SU-DHL-6 (cell line): Measurements from ENCODE around the gene EXOC2.

Experiments
- H2AFZ ChIP-seq: fragments of 200-600 bp; sonication (generic); 2 replicates; pipeline ENCODE4 v1.6.1; 2014; ENCODE audit warnings: low read depth, mild to moderate bottlenecking, moderate library complexity, mixed read lengths, antibody characterized with exemption, low read length; ENCODE audit not compliant: severe bottlenecking
- H3F3A ChIP-seq: fragments of 200-600 bp; shearing (Covaris generic); 2 replicates; pipeline ENCODE4 v1.6.0; 2016; ENCODE audit warnings: antibody characterized with exemption, mild to moderate bottlenecking; ENCODE audit not compliant: insufficient read depth
- H3K27ac ChIP-seq: fragments of 200-600 bp; sonication (generic); 2 replicates; pipeline ENCODE4 v1.5.1; 2016; ENCODE audit warnings: low read depth, mild to moderate bottlenecking, low read length, moderate library complexity, mixed read lengths
- H3K27me3 ChIP-seq: fragments of 200-600 bp; sonication (generic), shearing (Covaris generic); 2 replicates; pipeline ENCODE4 v1.6.0; 2014; ENCODE audit warnings: mild to moderate bottlenecking, low read length
- H3K36me3 ChIP-seq: fragments of 200-600 bp; sonication (generic); 2 replicates; pipeline ENCODE4 v1.6.1; 2014; ENCODE audit warnings: mild to moderate bottlenecking, low read length, mixed read lengths
- H3K4me2 ChIP-seq: fragments of 300-600, 200-600 bp; shearing (Covaris generic), sonication (generic); 2 replicates; pipeline ENCODE4 v1.6.0; 2014; ENCODE audit warnings: low read length, low read depth, mild to moderate bottlenecking; ENCODE audit not compliant: poor library complexity, severe bottlenecking
- H3K4me3 ChIP-seq: fragments of 200-600 bp; sonication (generic); 2 replicates; pipeline ENCODE4 v1.5.1; 2014; ENCODE audit warnings: antibody characterized with exemption, low read length, mild to moderate bottlenecking, mixed read lengths; ENCODE audit not compliant: insufficient read depth, poor library complexity, severe bottlenecking
- H3K79me2 ChIP-seq: fragments of 200-600 bp; sonication (generic); 2 replicates; pipeline ENCODE4 v1.6.1; 2014; ENCODE audit warnings: mild to moderate bottlenecking, low read length, moderate library complexity; ENCODE audit not compliant: insufficient read depth
- H3K9ac ChIP-seq: fragments of 200-600 bp; sonication (generic); 2 replicates; pipeline ENCODE4 v1.7.0; 2014; ENCODE audit warnings: mild to moderate bottlenecking, low read length
- H3K9me2 ChIP-seq: fragments of 200-600 bp; sonication (generic); replicated peaks from 2 replicates; pipeline ENCODE4 v1.6.1; 2014; ENCODE audit warnings: low read length; ENCODE audit not compliant: insufficient read depth
- H3K9me3 ChIP-seq: fragments of 200-600 bp; sonication (generic); 2 replicates; pipeline ENCODE4 v1.6.1; 2014; ENCODE audit warnings: low read length, mixed read lengths; ENCODE audit not compliant: insufficient read depth
- H4K20me1 ChIP-seq: fragments of 200-600 bp; sonication (generic); 2 replicates; pipeline ENCODE4 v1.6.1; 2014; ENCODE audit warnings: low read depth, mild to moderate bottlenecking, antibody characterized with exemption, low read length, moderate library complexity, mixed read lengths
- CTCF ChIP-seq: fragments of 200-600 bp; sonication (generic); IDR thresholded peaks from one replicate; pipeline ENCODE4 v1.5.1; 2017; ENCODE audit warnings: antibody characterized with exemption, mild to moderate bottlenecking, low read length, moderate library complexity; ENCODE audit not compliant: insufficient read depth, poor library complexity, severe bottlenecking
- EZH2phosphoT487 ChIP-seq: fragments of 200-600 bp; sonication (generic), shearing (Covaris generic); conservative IDR thresholded peaks from 2 replicates; pipeline ENCODE4 v1.6.1; 2018; ENCODE audit warnings: mild to moderate bottlenecking, antibody characterized with exemption, low read length, moderate library complexity, mixed read lengths

Gene EXOC2

GRCh38 chr6:693723-694009 lies 727 bp upstream of the EXOC2 start:
- Histone ChIP-seq H3K9me2 (no peaks in the 10 kb centered on the region), H3K9me3 (no peaks in the 10 kb centered on the region), H3K27me3 (no peaks in the 10 kb centered on the region), H3K4me2 (peak overlapping the region; percentile 79), H4K20me1 (peaks cover 12% of the 10 kb centered on the region), H3K36me3 (no peaks in the 10 kb centered on the region), H3K9ac (peak overlapping the region; percentile 79), H3F3A (no peaks in the 10 kb centered on the region; the same call in 1 of the 2 replicates), H3K79me2 (peaks cover 37% of the 10 kb centered on the region), H2AFZ (peak overlapping the region; percentile 100), H3K27ac (no peak overlapping the region), H3K4me3 (peak overlapping the region; percentile 86)
- TF ChIP-seq EZH2phosphoT487 (no peak), CTCF (no peak)

- Histone ChIP-seq H3K4me3 (peak overlapping the region; percentile 86), H3K27ac (peak overlapping the region; percentile 77), H3K36me3 (no peaks in the 10 kb centered on the region), H3K9me2 (no peaks in the 10 kb centered on the region), H3K79me2 (peaks cover 49% of the 10 kb centered on the region), H2AFZ (peak overlapping the region; percentile 100), H3K9ac (peak overlapping the region; percentile 79), H3K9me3 (no peaks in the 10 kb centered on the region), H3K27me3 (no peaks in the 10 kb centered on the region), H3K4me2 (peak overlapping the region; percentile 79), H3F3A (no peaks in the 10 kb centered on the region; the same call in 1 of the 2 replicates), H4K20me1 (peaks cover 12% of the 10 kb centered on the region)
- TF ChIP-seq CTCF (no peak), EZH2phosphoT487 (no peak)
Measured at GRCh38 chr6:692356-692851, 535 bp downstream of the EXOC2 start.

- Histone ChIP-seq H3K9me2 (no peaks in the 10 kb centered on the region), H3K79me2 (peaks cover 76% of the 10 kb centered on the region)
- no peak for TF ChIP-seq CTCF
- TF ChIP-seq EZH2phosphoT487, result no peak
Measured at GRCh38 chr6:689223-689622, 3.7 kb downstream of the EXOC2 start.

More at GRCh38 chr6:689223-689622, 3.7 kb downstream of the EXOC2 start:
- no peak overlapping the region for H3K9ac ChIP-seq
- no peak overlapping the region for H3K27ac ChIP-seq
- no peaks in the 10 kb centered on the region for H3K36me3 ChIP-seq
- H3K9me3 ChIP-seq, result no peaks in the 10 kb centered on the region
- H3K4me3 ChIP-seq, result no peak overlapping the region
- no peaks in the 10 kb centered on the region for H3K27me3 ChIP-seq
- H3F3A ChIP-seq, result no peaks in the 10 kb centered on the region; the same call in 1 of the 2 replicates
- no peak overlapping the region for H3K4me2 ChIP-seq
- H4K20me1 ChIP-seq, result peaks cover 16% of the 10 kb centered on the region
- no peak overlapping the region for H2AFZ ChIP-seq
